GM12878 (cell line): ENCODE results near the gene SLC39A11.

ENCODE experiments used
- ASH2L ChIP-seq: fragments of 300-600, 200-600 bp; sonication (generic); IDR thresholded peaks from 2 replicates; pipeline ENCODE4 v1.6.1; 2017; ENCODE audit warnings: low read depth, mild to moderate bottlenecking, borderline replicate concordance
- CTCF ChIP-seq, 3 experiments: IDR thresholded peaks in 2 of 3; conservative IDR thresholded peaks in 1 of 3; 2 replicates each; pipeline ENCODE4 v1.5.1; 2011; ENCODE audit warnings: low read depth in 3 of 3, low read length in 3 of 3, mild to moderate bottlenecking in 3 of 3, control low read depth in 2 of 3, moderate library complexity in 2 of 3, inconsistent platforms in 1 of 3, mixed read lengths in 1 of 3; ENCODE audit not compliant: control insufficient read depth in 2 of 3, insufficient read depth in 1 of 3; ENCODE audit errors: extremely low read depth in 1 of 3
- ESRRA ChIP-seq: IDR thresholded peaks from 2 replicates; pipeline ENCODE4 v1.6.1; 2012; ENCODE audit warnings: mild to moderate bottlenecking, low read length, improper control_type of control experiment
- EZH2 ChIP-seq: IDR thresholded peaks from 2 replicates; pipeline ENCODE4 v1.6.1; 2012; ENCODE audit warnings: low read depth, mild to moderate bottlenecking, control low read depth, inconsistent platforms, low read length, borderline replicate concordance; ENCODE audit not compliant: control insufficient read depth
- JUND ChIP-seq: IDR thresholded peaks from 2 replicates; pipeline ENCODE4 v1.6.1; 2012; ENCODE audit warnings: low read depth, mild to moderate bottlenecking, low read length, improper control_type of control experiment, moderate library complexity
- MXI1 ChIP-seq: fragments of 150-350 bp; IDR thresholded peaks from 2 replicates; pipeline ENCODE4 v1.6.1; 2011; ENCODE audit warnings: low read depth, mild to moderate bottlenecking, inconsistent platforms, low read length, improper control_type of control experiment
- RB1 ChIP-seq: fragments of 450-650 bp; formaldehyde crosslinking; IDR thresholded peaks from 2 replicates; pipeline ENCODE4 v1.6.1; 2017; ENCODE audit warnings: mild to moderate bottlenecking, borderline replicate concordance
- RFX5 ChIP-seq: IDR thresholded peaks from 2 replicates; pipeline ENCODE4 v1.6.1; 2011; ENCODE audit warnings: low read depth, low read length, improper control_type of control experiment
- SMAD1 ChIP-seq: fragments of 450-650 bp; IDR thresholded peaks from 2 replicates; pipeline ENCODE4 v1.6.1; 2018; ENCODE audit warnings: mild to moderate bottlenecking, low read depth; ENCODE audit not compliant: partially characterized antibody
- SMC3 ChIP-seq: IDR thresholded peaks from 2 replicates; pipeline ENCODE4 v1.6.1; 2011; ENCODE audit warnings: low read length, improper control_type of control experiment, borderline replicate concordance
- SUZ12 ChIP-seq: fragments of 200-600 bp; sonication (generic); IDR thresholded peaks from one replicate; pipeline ENCODE4 v1.6.1; 2018; ENCODE audit warnings: antibody characterized with exemption, mild to moderate bottlenecking; ENCODE audit not compliant: unreplicated experiment
- ZNF217 ChIP-seq: fragments of 450-650 bp; IDR thresholded peaks from 2 replicates; pipeline ENCODE4 v1.6.1; 2017; ENCODE audit warnings: antibody characterized with exemption, mild to moderate bottlenecking
- ZNF592 ChIP-seq: fragments of 450-650 bp; IDR thresholded peaks from 2 replicates; pipeline ENCODE4 v1.6.1; 2017; ENCODE audit warnings: mild to moderate bottlenecking, moderate library complexity

- TF ChIP-seq RB1 (no peak), JUND (no peak), SMAD1 (no peak), SUZ12 (no peak), ZNF592 (no peak), RFX5 (no peak), ZNF217 (no peak), SMC3 (no peak), ESRRA (no peak), CTCF (IDR thresholded peaks at IDR 0.05 in 2 of 3, conservative IDR thresholded peaks at IDR 0.05 in 1 of 3; ENCODE audit: control insufficient read depth in 2 of 3, extremely low read depth in 1 of 3, insufficient read depth in 1 of 3, low read depth in 3 of 3, low read length in 3 of 3) (no peak), ASH2L (no peak), EZH2 (no peak), MXI1 (no peak)
Measured at GRCh38 chr17:73000832-73001231, 91.7 kb downstream of the SLC39A11 start.
